GM18867 (cell line): ENCODE results near the gene C12orf50.
"Not testable (repeated sequence)": the region's sequence is repeated elsewhere in the genome, so short reads cannot be mapped to it uniquely, and the experiment has no call there.

Source experiments
- ATAC-seq: cut with Tn5 transposase; IDR thresholded peaks from one replicate; pipeline ENCODE4 v1.9.1; 2021; ENCODE audit warnings: mild to moderate bottlenecking, moderate library complexity; ENCODE audit not compliant: unreplicated experiment

The C12orf50 gene, protein sequence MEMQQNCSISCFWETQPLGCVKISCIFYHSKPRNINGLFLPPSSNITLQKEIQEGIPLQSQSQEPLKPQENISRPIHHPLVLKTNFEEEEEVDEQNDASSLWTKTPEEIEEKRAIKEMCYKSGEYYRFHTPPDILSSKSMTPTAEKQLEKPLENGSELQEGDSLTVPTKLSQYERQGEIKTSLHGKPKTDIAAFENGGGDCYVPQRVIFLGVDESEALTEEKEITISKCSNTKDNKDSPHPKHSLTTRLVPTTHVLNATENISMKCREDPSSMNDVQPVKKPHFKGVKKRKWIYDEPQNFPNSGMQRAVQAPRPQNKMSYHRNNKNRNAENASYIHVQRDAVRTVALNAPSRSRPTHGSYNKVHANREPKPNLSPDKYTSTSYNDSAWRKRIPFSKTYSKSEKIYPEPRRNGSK

DNA sequence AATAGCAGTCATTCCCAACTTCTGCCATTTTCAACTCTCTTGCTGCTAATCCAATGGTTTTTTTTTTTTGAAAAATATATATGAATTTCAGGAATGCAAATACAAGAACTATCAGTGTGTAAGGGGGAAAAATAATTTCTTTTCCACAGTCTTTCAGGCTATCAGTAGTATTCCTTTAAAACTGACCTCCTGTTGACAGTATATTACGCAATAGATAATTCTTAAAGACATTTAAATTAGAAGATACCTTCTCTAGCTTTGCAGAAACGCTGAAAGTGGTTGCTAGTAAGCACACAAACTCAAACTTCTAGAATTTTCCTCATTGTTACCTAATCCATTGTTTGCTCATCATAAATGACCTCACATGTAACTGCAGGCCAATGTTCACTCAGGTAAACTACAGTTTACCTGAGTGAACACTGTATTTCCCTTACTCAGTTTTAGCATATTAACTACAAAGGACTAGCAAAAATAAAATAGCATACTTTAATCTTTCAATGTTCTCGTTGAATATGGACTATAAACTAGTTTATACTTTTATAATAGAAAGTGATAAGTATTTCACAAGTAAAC lies at the start of gene C12orf50:
TSS of gene C12orf50 (minus strand) at position 309 of the 573 bp plus-strand sequence. CDS start 2,439 bp downstream, outside the sequence.
- ATAC-seq = no peak

DNA sequence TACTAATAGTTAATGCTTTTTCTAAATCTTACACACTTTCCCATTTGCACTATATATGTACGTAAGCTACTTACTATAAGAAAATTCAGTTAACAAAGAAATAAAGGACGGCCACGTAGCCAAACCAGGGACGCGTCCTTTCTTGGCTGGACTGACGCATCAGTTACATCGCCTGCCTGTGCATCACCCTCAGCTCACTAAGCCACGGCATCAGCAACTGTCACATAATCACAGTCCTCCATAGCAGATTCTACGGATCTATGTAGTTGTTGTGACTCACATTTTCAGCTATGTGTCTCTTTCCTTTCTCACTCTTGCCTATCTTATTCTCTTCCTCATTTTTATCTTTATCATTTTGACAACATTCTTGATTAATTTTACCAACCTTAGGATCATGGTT lies 38.1 kb upstream of the C12orf50 start:
- no peak for ATAC-seq

DNA sequence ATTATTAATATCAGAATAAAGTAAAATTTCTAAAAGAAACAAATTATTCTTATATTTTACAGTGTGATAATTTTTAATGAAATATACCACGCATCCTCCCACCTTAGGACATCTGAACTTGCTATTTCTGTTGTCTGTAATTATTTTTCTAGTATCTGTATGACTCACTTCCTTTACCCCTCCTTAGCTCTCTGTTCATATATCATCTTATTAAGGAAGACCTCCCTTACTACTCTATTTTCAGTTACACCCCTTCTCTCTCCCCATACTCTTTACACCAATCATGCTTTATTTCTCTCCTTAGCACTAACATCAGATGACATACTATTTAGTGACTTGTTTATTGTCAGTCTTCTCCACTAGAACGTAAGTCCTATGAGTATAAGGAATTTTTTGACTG lies 34.2 kb upstream of the C12orf50 start:
- peak; percentile 82 for ATAC-seq

DNA sequence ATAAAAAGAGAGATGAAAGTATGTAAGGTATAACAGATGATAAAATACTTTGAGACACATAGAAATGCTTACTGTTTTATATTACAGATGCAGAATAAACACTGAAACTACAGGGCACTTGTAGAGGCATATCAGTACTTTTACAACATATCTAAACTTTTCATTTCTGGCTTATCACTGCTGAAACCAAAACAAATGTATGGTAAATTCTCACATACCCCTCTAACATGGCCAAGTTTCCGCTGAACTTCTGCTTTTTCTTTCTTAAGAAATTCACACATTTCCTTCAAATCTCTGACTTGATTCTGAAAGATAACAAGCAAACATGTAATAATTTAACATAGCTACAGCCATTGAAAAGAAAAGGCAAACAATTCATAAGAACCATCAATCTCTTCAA lies 33.3 kb upstream of the C12orf50 start:
- ATAC-seq = peak; percentile 92

DNA sequence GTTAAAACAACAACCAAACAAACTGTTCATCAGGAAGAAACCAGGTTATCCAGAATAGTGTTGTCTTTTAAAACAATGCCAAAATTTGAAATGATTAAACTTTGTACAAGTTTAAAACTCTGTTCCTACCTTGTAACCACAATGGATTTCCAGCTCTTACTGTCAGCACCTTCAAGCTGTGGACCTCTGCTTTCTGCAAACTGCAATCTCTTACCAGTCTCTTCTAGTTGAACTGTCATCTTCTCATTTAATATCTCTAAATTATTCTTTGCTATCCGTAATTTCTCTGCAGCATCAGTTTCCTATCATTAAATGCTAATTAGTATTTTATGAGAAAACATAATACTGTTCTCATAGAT lies 29.5 kb upstream of the C12orf50 start:
- ATAC-seq = no peak

DNA sequence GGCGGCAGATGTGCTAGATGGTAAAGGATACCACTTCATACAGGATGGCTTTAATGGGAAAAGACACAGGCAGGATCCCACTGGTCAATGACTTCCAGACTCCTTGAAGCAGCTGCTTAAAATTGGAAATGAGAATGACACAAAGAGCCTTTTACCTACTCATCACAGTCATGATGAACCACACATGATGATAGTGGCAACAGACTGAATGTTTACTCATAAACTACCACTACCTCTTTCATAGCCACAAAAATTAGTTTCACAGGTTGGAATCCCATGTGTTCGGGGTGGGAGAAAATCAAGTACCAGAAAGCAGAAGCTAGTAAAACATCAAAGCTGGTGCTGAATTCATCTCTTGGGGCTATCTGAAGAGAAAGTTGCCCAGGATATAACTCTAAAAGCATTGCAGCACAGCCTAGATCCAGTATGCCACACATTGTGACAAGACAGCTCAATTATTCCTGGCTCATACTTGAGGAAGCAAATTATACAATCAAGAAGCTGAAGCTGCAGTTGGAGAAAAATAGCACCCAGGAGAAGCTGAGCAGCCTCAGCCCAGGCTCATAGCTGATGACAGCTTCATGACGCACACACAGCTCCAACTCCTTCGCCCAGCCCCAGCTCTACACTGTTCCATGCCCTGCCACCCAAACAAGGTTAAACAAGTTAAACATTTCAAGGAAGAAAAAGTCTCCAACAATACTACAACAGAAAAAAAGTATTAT lies 29.0 kb upstream of the C12orf50 start:
- ATAC-seq = no peak

DNA sequence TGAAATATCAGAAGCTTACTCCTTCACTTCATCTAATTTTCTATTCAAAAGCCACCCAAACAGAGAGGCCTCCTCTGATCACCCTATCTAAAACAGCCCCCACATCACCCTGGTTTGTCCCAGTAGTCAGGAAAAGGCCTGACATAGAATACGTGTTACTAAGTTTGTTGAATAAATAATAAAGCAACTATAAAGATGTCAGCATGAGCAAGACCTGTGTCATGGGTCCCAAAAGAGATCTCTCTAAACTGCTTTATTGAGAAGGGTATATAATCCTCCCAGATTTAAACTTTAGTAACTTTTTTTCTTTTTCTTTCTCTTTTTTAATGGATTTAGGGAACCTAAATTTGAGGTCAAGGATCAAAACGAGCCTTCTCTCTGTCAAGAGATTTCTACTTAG lies 27.4 kb upstream of the C12orf50 start:
- no peak for ATAC-seq

DNA sequence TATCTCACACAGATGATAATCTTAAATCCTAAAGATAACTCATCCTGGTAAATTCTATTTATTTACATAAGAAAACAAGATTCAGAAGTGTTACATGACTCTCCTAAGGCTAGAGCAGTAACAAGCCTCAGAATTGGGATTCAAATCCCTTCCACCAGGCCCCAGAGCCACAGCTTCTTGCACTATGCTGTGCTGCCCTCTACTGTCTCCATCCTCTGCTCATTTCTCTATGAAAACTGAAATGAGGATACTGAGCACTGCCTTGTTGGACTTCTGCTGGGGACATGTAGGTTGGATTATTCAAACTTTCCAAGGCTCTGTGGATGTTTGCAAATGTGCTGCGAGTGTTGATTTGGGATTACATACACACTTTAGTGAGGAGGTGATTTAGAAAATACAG lies 23.5 kb upstream of the C12orf50 start:
- peak; percentile 60 for ATAC-seq

DNA sequence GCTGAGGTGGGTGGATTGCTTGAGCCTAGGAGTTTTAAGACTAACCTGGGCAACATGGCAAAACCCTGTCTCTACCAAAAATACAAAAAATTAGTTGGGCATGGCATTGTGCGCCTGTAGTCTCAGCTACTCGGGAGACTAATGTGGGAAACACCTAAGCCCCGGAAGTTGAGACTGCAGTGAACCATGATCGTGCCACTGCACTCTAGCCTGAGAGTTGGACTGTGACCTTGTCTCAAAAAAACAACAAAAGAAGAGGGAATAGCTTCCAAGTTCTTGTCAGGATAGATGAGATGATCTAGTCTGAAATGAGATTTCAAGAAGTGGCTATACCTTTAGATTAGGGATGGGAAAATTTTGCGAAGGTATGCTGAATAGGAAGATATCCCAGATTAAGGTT lies 14.8 kb upstream of the C12orf50 start:
- ATAC-seq = no peak

DNA sequence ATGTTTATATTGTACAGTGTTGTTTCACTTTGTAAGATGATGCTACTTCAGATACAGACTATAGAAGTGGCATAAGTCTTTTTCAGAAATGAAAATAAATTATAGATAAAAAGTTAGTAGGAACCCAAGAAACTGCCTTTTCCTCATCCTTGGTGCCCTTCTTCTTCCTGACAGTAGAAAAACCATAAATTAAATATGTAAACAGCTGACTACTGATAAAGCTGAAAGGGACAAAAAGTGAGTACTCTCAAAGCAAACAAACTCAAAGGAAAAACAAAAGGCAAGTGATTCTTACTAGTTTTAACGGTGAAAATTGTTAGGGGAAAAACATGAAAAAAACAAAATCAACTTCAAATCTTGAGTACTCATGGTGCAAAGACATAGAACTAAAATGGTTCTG lies 8.6 kb upstream of the C12orf50 start:
- no peak for ATAC-seq

DNA sequence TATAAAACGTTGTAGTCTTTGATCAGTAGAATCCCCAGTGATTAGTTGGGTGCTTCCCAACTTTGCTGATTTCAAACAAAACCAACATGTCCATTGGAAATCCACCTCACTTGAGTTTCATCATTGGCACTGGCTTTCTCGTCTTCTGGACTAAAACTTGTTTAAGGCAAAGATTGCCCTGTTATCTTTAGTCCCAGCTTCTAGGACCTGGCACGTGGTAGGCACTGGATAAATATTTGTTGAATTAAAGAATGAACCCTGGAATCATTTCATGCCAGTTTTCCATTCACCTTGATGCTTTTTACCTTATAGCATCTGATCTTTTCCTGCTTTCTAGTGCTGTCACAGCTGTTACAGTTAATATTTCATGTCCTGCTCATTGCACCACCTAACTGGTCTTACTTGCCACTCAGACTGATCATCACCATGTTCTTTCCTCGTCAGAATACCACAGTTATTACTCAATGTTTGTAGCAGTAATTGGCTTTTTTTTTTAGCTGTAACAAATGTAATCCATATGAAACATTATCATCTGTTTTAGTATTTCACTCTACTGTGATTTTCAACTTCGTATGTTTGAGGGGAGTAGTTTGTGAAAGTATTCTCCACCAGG lies 7.3 kb upstream of the C12orf50 start:
- no peak for ATAC-seq

DNA sequence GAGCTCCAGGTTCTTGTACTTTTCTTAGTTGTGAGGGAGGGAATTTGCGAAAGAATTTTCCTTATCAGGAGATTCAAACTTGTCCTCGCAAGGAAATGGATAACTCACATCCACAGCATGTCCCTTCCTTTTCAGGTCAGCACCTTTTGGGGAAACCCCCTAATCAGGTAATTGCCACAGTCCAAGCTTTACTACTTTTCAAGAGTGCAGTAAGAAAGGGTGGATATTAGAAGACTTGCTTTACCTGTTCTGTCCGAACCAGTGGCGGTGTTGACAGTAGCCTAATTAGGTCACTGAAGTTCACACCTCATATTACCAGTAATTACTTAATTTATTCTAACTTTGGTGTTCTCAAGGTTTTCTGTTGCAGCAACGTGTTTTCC lies 6.7 kb upstream of the C12orf50 start:
- ATAC-seq = peak; percentile 19

DNA sequence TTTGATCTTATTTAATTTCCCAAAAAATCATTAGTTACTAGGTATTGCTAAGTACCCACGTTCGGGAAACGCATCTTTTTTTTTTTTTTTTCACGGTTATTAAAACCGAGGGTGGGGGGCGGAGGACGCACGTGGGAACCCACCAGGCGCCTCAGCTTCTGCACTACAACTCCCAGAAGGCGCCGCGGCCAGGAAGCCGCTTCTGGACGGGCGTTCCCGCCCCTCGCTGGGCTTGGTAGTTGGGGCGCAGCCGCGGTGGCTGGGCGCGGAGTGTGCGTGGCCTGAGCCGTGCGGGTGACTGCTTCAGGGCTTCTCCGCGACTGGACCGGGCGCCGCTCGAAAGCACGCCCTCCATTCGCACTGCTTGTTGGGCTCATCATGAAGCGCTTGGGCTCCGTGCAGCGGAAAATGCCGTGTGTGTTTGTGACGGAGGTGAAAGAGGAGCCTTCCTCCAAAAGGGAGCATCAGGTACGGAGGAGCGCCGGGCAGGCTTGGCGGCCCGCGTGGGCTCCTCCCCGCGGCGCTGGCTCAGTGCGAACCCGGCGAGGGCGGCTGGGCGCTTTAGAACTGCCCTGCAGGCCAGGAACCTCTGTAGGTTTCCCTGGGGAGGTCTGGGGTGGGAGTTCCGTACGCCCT lies 6.2 kb upstream of the C12orf50 start:
- peak; percentile 99 for ATAC-seq

DNA sequence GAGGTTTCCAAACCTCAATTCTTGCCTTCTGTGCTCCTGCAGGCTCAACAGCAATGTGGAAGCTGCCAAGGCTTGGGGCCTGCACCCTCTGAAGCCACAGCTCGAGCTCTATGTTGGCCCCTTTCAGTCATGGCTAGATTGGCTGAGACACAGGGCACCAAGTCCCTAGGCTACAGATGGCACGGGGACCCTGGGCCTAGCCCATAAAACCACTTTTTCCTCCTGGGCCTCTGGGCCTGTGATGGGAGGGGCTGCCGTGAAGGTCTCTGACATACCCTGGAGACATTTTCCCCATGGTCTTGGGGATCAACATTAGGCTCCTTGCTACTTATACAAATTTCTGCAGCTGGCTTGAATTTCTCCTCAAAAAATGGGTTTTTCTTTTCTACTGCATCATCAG lies 2.0 kb upstream of the C12orf50 start:
- ATAC-seq = not testable (repeated sequence)

DNA sequence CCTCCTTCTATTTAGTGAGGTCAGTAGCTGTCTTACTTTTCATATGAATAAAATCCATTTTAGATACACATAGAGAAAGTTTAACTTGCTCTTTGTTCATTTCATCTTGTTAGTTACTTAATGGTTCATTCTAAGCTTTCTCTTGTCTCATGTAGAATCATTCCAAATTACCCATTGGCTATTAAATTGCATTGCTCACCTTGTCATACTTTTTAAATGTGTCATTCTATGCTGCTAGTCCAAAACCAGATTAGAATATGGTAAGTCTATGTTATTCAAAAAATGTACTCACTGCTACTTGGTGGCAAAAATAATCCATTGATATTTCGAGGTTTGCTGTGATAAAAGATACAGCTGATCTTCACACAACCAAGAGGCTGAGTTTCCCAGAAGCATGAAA lies 3.0 kb downstream of the C12orf50 start:
- no peak for ATAC-seq

DNA sequence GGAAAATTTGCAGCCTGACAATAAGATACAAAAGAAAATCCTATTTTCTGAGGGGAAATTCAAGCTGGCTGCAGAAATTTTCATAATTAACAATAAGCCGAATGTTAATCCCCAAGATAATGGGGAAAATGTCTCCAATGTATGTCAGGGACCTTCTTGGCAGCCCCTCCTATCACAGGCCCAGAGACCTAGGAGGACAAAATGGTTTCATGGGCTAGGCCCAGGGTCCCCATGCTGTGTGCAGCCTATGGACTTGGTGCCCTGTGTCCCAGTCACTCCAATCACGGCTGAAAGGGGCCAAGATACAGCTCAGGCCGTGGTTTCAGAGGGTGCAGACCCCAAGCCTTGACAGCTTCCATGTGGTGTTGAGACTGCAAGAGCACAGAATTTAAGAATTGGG lies 11.2 kb downstream of the C12orf50 start:
- no peak for ATAC-seq

DNA sequence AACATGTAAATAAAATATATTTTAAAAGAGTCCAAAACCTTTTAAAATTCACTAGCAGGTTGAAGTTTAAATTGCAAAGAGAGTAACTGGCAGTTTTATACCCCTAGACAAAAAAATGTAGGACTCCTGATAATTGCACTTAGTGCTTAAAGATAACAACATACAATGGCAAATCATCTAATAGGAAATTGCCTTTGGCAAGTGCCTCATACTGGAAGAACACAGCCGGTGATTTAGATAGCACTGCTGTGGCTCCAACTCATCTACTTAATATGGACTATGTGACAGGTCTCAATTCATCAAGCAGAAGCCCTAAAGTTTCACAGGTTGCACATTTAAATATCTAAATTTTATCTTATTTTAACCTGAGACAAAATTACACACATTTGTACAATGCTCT lies 13.4 kb downstream of the C12orf50 start:
- ATAC-seq = no peak

DNA sequence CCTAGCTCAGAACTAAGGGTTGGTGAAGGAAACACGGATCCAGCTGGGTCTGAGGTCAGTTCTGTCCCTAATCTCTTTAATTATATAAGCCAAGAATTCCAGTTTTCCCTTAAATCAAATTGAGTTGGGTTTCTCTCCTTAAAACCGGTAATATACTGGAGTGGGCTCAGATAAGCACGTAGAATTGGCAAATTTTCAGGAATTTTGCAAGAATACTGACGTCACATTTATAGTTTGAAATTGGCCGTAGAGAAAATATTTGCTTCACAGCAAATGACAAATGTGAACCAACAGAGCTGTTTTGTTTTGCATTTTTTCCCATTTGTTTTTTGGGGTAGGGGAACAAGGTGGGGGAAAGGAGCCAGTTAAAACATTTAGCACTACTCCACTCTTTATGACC lies 17.4 kb downstream of the C12orf50 start:
- no peak for ATAC-seq

DNA sequence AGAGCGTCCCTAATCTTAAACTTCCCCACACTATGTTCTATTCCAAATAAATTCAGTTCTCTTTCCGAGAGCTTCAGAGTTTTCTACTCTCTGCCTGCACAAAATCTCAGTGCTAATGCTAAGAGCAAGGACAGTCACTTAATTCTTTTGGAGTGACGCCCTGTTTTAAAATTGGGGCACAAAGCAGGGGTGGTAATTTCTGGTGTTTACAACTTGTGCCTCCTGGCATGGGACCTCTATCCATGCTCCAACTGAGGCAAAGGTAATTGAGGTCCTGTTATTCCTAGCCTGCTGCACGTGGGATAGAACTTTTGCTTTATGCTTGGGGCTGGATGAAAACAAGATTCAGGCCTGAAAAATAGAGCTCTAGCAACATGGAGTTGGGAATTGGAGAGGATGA lies 22.9 kb downstream of the C12orf50 start:
- no peak for ATAC-seq

DNA sequence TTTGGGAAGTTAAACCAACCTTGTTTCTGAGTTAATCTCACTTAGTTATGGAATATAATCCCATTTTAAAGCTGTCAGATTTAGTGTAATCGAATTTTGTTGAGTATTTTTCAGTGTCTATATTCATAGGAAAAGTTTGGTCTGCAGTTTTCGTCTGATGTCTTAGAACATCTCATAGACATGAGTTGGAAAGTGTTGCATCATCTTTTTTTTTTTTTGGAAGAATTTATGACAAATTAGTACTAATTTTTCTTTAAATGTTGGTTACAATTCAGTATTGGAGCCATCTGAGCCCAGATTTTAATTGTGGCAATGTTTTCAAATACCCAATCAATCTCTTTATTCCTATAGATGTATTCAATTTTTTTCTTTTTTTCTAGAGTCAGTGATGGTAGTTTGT lies 27.9 kb downstream of the C12orf50 start:
- no peak for ATAC-seq

DNA sequence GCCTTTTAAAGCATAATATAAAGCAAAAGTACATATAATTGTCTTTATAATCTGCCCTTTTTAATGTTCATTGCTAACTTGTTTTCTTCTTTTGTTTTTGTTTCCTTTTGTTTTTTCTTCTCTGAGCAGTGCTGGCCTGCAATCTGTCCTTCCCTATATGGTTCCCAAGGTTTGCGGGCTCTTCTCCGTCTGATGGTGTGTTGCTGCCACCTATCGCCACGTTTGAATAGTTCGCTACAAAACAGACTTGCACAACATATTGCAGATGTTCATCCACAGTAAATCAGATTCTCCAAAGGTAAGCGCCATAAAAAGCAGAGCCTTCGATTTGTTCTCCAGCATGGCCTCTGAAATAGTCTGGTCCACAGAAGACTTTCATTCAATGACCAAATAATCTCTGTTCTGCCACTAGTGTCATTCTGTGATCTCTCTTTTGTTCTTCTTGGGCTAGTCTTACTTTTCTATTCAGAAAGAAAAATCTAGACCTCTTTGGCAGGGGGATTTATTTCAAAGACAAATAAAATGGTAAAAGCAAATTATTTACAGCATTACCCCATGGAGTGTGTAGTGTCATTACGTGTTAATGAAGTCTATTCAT lies 33.5 kb downstream of the C12orf50 start:
- ATAC-seq = peak; percentile 94
